ENCODE results near the gene SMYD3. TPM values are rescaled to one million over a fixed set of nuclear protein-coding genes. Genes with fewer than 3 reads are reported as not detected.

SMYD3 gene
- polyA plus RNA-seq, 1 donor from 2014 or later = 48.6 TPM

- H3K9me3 ChIP-seq (ENCODE audit: low read length) = no peaks in the 10 kb centered on the region
These were observed 8.4 kb upstream of the SMYD3 start for GRCh38 chr1:246515390-246516005.

More at GRCh38 chr1:246515390-246516005, 8.4 kb upstream of the SMYD3 start:
- no peak overlapping the region for H3K4me2 ChIP-seq (ENCODE audit: low read length)
- no peaks in the 10 kb centered on the region for H3F3A ChIP-seq (ENCODE audit: insufficient read depth, low read length, poor library complexity, severe bottlenecking)
- no peak overlapping the region for H3K27ac ChIP-seq (ENCODE audit: low read length)
- no peaks in the 10 kb centered on the region for H3K36me3 ChIP-seq (ENCODE audit: insufficient read depth, low read length)
- H4K20me1 ChIP-seq (ENCODE audit: insufficient read depth) = no peaks in the 10 kb centered on the region
- no peaks in the 10 kb centered on the region for H3K27me3 ChIP-seq (ENCODE audit: insufficient read depth, low read depth, low read length)
- H3K9ac ChIP-seq (ENCODE audit: low read length) = no peak overlapping the region
- H3K9me2 ChIP-seq (ENCODE audit: insufficient read depth, low read length) = no peaks in the 10 kb centered on the region
- H2AFZ ChIP-seq (ENCODE audit: low read depth, low read length) = no peak overlapping the region
- H3K79me2 ChIP-seq (replicated peaks; ENCODE audit: insufficient read depth, low read length) = no peaks in the 10 kb centered on the region
- TF ChIP-seq CTCF (IDR thresholded peaks at IDR 0.05; ENCODE audit: poor library complexity, severe bottlenecking) (no peak), TAF1 (IDR thresholded peaks at IDR 0.05; ENCODE audit: low read depth) (no peak), RAD21 (conservative IDR thresholded peaks at IDR 0.05) (no peak), SMC3 (conservative IDR thresholded peaks at IDR 0.05; ENCODE audit: poor library complexity) (no peak), REST (IDR thresholded peaks at IDR 0.05; ENCODE audit: borderline replicate concordance) (no peak), MXI1 (conservative IDR thresholded peaks at IDR 0.05; ENCODE audit: poor library complexity, severe bottlenecking) (no peak), EP300 (conservative IDR thresholded peaks at IDR 0.05; ENCODE audit: poor library complexity, severe bottlenecking) (no peak), POLR2AphosphoS5 (IDR thresholded peaks at IDR 0.05) (no peak), EZH2 (IDR thresholded peaks at IDR 0.05; ENCODE audit: borderline replicate concordance, insufficient read depth, low read length, poor library complexity, severe bottlenecking) (no peak)
- no peak overlapping the region for H3K4me3 ChIP-seq (ENCODE audit: low read length)

Data from neural cell (in vitro differentiated cells).